IPS-20b (cell line): ENCODE measurements around the gene PLCXD1.

ENCODE experiments used
- H3K27ac ChIP-seq: one replicate; pipeline ENCODE4 v1.5.1; 2013; ENCODE audit warnings: low read length
- H3K27me3 ChIP-seq: 2 replicates; pipeline ENCODE4 v1.6.1; 2013; ENCODE audit warnings: mild to moderate bottlenecking, low read length, inconsistent platforms; ENCODE audit not compliant: insufficient read depth
- H3K36me3 ChIP-seq: 2 replicates; pipeline ENCODE4 v1.6.1; 2013; ENCODE audit warnings: low read depth, mild to moderate bottlenecking, inconsistent platforms, low read length, moderate library complexity; ENCODE audit not compliant: insufficient read depth
- H3K4me1 ChIP-seq: 2 replicates; pipeline ENCODE4 v1.6.1; 2013; ENCODE audit warnings: mild to moderate bottlenecking, control low read depth, inconsistent platforms, low read length, moderate library complexity; ENCODE audit not compliant: insufficient read depth
- H3K4me3 ChIP-seq: 2 replicates; pipeline ENCODE4 v1.5.1; 2013; ENCODE audit warnings: mild to moderate bottlenecking, low read length, inconsistent platforms
- H3K9ac ChIP-seq: 2 replicates; pipeline ENCODE4 v1.6.1; 2013; ENCODE audit warnings: low read depth, mild to moderate bottlenecking, inconsistent platforms, low read length, moderate library complexity
- H3K9me3 ChIP-seq: 2 replicates; pipeline ENCODE4 v1.6.1; 2013; ENCODE audit warnings: mild to moderate bottlenecking, low read depth, low read length, inconsistent platforms; ENCODE audit not compliant: insufficient read depth

PLCXD1 gene

GRCh38 chrX:352582-353314, 71.6 kb downstream of the PLCXD1 start:
- no peak overlapping the region for H3K4me3 ChIP-seq
- H3K27ac ChIP-seq: no peak overlapping the region
- no peak overlapping the region for H3K9ac ChIP-seq
- no peaks in the 10 kb centered on the region for H3K9me3 ChIP-seq
- H3K36me3 ChIP-seq: peaks cover 29% of the 10 kb centered on the region
- no peaks in the 10 kb centered on the region for H3K4me1 ChIP-seq
- no peaks in the 10 kb centered on the region for H3K27me3 ChIP-seq
